GM19238 (cell line): ENCODE data around the gene CCDC122.
A peak's percentile ranks its signal among the peaks of the same experiment; 100 is the strongest.

ENCODE experiments used
- DNase-seq: peaks from one replicate; pipeline ENCODE4 v3.0.0; 2011; ENCODE audit warnings: low spot score; ENCODE audit not compliant: insufficient read length

The CCDC122 gene

DNA sequence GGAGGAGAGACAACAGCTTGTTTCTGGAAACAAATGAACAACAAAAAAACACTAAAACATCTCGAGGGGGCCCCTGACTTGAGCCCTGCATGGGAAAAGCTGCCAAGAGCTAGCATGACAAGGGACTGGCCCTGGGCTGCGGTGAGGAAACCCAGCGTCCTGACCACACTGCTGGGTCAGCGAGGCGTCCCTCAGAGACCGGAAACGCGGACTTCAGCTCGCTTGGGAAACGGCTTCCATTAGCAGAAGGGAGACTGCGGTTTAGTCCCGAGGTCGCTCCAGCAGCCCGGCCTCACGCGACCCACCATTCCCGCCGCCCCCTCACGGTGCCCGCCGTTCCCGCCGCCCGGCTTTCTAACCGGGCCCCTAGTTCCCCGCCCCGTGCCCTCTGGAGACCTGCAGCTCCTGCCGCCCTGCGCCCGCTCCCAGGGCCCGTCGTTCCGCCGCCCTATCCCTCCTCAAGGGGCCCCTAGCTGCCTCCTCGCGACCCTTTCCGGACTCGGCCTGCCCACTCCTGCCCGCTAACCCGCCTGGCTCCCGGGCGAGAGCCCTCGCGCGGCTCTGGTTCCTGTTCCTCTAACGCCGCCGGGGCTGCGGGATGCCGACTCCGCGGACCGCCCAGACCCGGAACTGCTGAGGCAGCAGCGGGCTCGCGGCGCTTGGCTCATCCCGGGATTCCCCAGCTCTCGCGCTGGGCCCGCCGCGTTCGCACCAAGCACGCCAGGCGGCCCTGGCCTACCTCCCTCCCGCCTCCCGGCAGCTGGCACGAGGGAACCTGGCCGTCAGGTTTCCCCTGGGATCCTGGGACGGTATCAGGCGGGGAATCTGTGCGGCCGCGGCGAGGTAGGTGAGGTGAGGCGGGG lies at the start of gene CCDC122:
TSS of gene CCDC122 (minus strand) at position 849 of the 863 bp plus-strand sequence. CDS start 10,364 bp downstream, outside the sequence.
- DNase-seq = peak; percentile 73

- no peak for DNase-seq
Measured at GRCh38 chr13:43924549-43925245, 45.2 kb upstream of the CCDC122 start.

DNA sequence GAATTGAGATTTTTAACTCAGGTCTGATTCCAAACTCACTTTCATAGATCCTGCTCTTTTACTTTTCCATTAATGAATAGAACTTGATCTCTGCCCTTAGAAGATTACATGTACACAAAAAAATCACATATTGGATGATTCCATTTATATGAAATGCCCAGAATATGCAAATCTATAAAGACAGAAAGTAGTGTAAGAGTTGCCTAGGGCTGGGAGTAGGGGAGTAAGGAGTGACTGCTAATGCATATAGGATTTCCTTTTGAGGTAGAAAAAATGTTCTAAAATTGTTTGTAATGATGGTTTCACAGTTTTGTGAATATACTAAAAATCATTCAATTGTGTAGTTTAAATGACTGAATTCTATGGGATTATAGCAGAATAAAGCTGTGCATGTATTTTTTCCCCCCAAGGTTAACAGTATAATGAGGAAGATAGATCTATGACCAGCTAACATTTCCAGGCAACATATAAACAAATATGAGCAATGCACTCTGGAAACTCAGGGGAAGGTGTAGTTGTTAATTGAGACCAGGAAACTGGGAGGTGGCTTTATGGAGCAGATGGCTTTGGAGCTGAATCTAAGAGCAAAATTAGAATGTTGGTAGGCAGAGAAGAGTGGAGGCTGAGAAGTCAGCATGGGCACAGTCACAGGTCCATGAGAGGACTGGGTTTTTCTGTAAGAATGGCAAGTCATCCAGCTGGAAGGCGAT lies 41.6 kb upstream of the CCDC122 start:
- no peak for DNase-seq

GRCh38 chr13:43918636-43919035 lies 39.1 kb upstream of the CCDC122 start:
- no peak for DNase-seq

DNA sequence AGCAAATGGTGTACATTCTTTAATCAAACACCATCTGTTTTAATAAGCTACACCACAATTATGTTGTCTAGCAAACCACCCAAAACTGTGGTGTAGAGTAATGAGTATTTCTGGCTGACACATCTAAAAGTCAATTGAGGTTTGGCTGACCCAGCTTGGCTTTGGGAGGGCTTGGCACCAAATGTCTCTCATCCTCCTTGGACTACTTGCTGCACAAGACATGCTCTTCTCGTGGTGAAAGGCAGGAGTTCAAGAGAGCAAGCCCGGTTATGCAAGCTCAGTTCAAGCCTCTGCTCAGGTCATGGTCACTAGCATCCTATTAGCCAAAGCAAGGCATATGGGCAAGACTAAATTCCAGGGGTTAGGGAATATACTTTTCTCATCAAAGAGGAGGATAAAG lies 37.3 kb upstream of the CCDC122 start:
- DNase-seq = no peak

- DNase-seq = no peak
Measured at GRCh38 chr13:43915451-43915850, 35.9 kb upstream of the CCDC122 start.

DNA sequence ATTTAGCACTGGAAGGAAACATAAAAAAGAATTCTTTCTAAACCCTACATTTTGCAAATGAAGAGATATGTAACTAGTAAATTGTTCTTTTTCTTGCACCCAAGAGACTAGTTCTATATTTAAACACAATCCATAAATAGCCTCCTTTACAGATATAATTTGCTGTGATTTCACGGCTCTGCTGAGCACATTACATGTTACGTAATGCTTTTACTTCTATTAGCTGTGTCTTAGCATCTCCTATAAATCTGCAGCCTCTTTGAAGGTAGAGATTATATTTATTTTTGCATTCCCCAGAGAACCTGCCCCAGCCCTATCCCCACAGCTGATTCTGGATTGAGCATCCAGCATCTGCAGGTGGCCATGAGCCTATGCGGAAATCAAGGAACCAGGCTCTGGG lies 32.3 kb upstream of the CCDC122 start:
- no peak for DNase-seq

GRCh38 chr13:43911278-43911677 lies 31.7 kb upstream of the CCDC122 start:
- DNase-seq = no peak

DNA sequence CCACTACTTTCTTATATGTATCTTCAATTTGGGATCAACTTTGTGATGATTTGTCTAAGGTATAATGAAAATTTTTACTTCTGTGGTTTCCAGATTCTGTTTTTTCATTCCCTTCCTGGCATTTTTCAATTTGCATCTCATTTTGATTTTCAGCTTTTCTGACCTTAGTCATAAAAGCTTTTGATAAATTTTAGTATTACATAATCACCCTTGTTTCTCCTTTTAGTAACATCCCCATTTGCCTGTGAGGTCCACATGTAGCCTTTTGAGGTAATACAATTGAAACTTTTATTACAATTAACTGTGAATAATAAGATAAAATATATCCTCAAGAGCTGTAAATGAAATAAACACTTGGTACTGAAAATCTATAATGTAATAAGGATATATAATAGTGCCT lies 31.3 kb upstream of the CCDC122 start:
- DNase-seq = no peak

GRCh38 chr13:43908156-43909126 lies 28.9 kb upstream of the CCDC122 start:
- DNase-seq = no peak

DNA sequence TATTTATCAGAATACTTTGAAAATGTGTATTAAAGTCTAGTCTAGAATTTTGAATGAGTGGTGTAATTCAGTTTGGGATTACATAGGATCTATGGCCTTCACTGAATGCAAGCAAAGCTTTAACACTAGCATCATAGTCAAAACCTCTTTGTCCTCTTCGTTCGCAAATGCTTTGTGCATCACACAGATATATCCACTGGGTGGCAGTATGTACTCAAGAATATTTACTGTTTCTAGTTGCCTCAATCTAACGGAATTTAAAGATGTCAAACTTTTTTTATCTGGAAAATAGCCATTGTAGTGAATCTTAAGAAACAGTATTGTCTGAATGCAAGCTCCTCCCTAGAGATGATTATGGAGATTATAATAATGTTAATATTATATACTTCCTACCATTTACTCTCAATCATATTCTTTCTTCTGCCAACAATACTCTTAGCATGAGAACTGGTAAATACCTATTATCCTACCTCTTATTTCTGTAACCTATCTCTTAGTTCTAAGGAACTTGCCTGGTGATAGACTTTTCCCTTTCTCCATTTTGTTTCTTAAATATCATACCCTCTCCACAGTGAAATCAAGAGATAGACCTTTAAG lies 26.0 kb upstream of the CCDC122 start:
- DNase-seq = peak; percentile 9

DNA sequence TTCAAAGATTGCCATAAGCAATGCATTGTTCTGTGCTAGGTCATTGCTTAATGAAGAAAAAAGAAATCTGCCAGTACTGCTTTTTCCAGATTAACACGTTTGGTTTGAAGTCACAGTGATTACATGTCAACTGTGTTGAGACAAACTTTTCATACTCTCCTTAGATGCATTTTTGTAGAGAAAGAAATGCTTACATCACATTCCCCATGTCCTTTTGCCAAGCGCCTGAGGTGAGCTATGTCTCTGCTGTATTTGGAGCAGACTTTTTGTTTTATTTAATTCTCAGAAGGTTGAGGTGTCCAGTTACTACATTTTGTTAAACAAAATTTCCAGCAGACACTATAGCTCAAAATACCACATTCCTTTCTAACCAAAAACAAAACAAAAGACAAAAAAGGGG lies 16.4 kb upstream of the CCDC122 start:
- no peak for DNase-seq

- DNase-seq = no peak
Measured at GRCh38 chr13:43894438-43894837, 14.9 kb upstream of the CCDC122 start.

DNA sequence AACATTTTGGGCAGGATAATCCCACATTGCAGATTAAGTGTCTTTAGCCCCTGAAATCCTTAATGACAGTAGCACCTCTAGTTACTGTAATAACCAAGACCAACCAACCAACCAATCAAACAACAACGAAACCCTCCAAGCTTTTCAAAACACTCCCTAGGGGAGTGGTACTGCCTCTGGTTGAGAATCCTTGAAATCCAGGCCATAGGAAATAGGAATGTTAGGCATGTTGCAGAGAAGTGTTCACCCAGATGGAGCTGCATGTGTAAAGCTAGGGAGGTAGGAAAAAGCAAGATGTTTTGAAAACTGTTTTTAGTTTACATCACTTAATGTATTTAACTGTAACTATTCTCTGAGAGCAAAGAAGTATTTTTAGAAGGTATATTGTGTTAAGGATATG lies 4.7 kb upstream of the CCDC122 start:
- DNase-seq = no peak

DNA sequence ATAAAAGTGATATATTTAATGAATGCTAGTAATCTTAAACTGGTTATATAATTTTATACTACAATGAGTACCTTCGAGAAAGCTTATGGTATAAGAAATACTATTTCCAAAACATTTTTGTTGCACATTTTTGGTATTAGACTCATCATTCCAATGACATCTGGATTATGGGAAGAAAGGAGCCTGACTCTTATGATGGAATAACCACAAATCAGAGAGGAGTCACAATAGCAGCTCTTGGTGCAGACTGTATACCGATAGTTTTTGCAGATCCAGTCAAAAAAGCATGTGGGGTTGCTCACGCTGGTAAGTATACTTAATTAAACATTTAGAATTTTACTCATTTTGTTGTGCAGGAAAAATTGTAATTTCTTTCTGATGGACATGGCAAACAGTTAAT lies 4.1 kb upstream of the CCDC122 start:
- DNase-seq = no peak

- no peak for DNase-seq
Measured at GRCh38 chr13:43881580-43881979, 2.0 kb upstream of the CCDC122 start.

DNA sequence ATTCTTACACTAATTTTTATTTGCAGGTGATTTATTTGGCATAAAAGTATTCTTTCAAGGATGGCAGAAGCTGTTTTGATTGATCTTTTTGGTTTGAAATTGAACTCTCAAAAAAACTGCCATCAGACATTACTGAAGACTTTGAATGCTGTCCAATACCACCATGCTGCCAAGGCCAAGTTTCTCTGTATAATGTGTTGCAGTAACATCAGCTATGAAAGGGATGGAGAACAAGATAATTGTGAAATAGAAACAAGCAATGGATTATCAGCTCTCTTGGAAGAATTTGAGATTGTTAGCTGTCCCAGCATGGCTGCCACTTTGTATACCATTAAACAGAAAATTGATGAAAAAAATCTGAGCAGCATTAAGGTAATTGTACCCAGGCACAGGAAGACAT lies 1.4 kb upstream of the CCDC122 start:
- no peak for DNase-seq

DNA sequence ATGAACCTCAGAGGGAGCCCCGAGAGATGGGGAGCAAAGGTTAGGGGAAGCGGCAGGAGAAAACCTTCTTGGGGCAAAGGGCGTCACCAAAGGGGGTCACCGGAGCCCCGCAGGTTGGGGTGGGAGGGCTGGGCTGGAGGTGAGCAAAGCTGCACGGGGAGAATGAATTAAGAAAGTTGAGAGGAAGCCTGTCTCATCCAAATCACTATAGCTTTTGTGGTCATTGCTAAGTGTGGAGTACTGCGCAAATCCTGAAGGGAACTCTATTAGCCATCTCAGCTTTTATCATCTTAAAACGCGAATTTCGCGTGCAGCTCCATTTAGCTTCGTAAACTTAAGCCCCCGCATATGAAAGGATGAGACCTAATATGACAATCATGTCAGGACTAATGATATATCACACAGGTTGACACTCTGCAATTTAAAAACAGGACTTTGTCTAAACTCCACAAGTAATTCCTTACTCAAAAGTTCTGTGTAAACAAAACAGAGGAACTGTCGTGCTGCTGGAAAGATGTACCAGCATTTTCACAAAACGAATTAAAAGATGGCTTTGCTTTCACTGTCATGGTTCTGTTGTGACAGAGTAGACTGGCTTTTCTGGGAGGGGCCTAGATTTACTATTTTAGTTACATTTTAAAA lies 795 bp upstream of the CCDC122 start:
- DNase-seq = no peak

GRCh38 chr13:43879755-43880181 lies 228 bp upstream of the CCDC122 start, which contains the start of gene LACC1:
Gene LACC1 (plus strand): TSS chr13:43879904. CDS start chr13:43880986, 1,082 bp downstream.
- DNase-seq = peak; percentile 5

DNA sequence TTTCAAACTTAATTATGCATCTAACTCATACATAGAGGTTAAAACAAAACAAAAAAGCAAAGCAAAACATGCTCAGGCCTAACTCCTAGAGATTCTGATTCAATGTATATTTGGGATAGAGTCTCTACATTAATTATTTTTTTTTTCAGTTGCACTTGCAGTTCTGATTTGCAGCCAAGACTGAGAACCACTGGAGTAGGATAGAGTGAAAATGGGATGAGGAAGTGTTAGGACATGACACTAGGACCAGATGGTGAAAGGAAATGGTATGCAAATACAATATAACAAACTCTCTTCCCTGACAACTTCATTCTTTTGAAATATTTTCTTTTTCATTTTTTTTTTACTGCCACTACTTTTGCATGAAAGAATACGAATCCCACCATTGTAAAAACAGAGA lies 1.8 kb downstream of the CCDC122 start:
- DNase-seq = no peak
